ENCODE measurements around the gene PSMA8.

Gene PSMA8

DNA sequence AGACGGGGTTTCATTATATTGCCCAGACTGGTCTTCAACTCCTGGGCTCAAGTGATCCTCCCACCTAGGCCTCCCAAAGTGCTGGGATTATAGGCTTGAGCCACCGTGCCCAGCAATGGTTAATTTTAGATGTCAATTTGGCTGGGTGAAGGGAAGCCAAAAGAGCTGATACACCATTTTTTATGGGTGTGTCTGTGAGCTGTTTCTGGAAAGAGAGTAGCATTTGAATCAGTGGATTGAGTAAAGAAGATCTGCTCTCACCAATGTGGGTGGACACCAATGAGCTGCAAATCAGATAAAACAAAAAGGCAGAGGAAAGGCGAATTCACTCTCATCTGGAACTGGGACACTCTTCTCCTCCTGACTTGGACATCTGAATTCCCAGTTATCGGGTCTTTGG lies 76.5 kb downstream of the PSMA8 start:
- TF ChIP-seq, protein P1, sequence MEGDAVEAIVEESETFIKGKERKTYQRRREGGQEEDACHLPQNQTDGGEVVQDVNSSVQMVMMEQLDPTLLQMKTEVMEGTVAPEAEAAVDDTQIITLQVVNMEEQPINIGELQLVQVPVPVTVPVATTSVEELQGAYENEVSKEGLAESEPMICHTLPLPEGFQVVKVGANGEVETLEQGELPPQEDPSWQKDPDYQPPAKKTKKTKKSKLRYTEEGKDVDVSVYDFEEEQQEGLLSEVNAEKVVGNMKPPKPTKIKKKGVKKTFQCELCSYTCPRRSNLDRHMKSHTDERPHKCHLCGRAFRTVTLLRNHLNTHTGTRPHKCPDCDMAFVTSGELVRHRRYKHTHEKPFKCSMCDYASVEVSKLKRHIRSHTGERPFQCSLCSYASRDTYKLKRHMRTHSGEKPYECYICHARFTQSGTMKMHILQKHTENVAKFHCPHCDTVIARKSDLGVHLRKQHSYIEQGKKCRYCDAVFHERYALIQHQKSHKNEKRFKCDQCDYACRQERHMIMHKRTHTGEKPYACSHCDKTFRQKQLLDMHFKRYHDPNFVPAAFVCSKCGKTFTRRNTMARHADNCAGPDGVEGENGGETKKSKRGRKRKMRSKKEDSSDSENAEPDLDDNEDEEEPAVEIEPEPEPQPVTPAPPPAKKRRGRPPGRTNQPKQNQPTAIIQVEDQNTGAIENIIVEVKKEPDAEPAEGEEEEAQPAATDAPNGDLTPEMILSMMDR (IDR thresholded peaks at IDR 0.05; ENCODE audit: low read depth, low read length, missing control alignments): no peak
- DNase-seq (ENCODE audit: extremely low read depth, low read depth): no peak
- H3K4me3 ChIP-seq (replicated peaks; ENCODE audit: low read depth, low read length): no peak overlapping the region

DNA sequence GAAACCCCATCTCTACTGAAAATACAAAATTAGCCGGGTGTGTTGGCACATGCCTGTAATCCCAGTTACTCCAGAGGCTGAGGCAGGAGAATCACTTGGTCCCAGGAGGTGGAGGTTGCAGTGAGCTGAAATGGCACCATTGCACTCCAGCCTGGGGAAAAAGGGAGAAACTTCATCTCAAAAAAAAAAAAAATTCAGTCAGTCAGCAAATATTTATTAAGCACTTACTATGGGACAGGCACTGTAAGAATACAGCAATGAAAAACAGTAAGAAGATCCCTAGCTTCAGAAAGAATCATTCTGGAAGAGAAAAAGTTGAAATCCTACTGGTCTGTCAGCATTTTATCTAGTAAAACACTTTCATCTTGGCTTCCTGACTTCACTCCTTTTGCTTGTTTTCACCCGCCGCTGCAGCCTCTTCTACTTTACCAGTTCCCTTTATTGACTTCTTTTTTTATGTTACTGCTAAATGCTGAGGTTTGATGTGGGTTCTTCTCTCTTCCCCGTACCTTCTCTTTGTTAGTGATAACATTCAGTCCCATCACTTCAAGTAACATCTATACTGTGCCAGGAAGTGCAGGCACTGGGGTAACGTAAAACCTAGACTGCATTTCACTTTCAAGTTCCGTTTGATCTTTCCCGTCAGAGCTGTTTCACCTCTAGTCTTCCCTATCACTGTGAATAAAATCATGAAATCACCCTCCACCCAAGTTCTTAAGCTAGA lies 81.7 kb downstream of the PSMA8 start:
- DNase-seq (ENCODE audit: extremely low read depth, low read depth): no peak
- no peak overlapping the region for H3K4me3 ChIP-seq (replicated peaks; ENCODE audit: low read depth, low read length)
- TF ChIP-seq, protein P1 (IDR thresholded peaks at IDR 0.05; ENCODE audit: low read depth, low read length, missing control alignments): no peak

GRCh38 chr18:26225022-26225693 lies 91.5 kb downstream of the PSMA8 start:
- no peak overlapping the region for H3K4me3 ChIP-seq (replicated peaks; ENCODE audit: low read depth, low read length)
- TF ChIP-seq, protein P1 (IDR thresholded peaks at IDR 0.05; ENCODE audit: low read depth, low read length, missing control alignments): no peak
- no peak for DNase-seq (ENCODE audit: extremely low read depth, low read depth)

- DNase-seq (ENCODE audit: extremely low read depth, low read depth): no peak
- peak overlapping the region; percentile 89 for H3K4me3 ChIP-seq (replicated peaks; ENCODE audit: low read depth, low read length)
- TF ChIP-seq, protein P1 (IDR thresholded peaks at IDR 0.05; ENCODE audit: low read depth, low read length, missing control alignments): no peak
Observed at GRCh38 chr18:26225915-26226228, 92.2 kb downstream of the PSMA8 start.

GRCh38 chr18:26226229-26227050 lies 92.8 kb downstream of the PSMA8 start, which contains the start of gene TAF4B:
TSS of gene TAF4B (plus strand) at chr18:26226445. CDS start at chr18:26226934, 489 bp downstream.
- DNase-seq (ENCODE audit: extremely low read depth, low read depth): peak; percentile 87
- peak within 1 kb of the TSS; percentile 89 for H3K4me3 ChIP-seq (replicated peaks; ENCODE audit: low read depth, low read length)
- TF ChIP-seq, protein P1 (IDR thresholded peaks at IDR 0.05; ENCODE audit: low read depth, low read length, missing control alignments): no peak

DNA sequence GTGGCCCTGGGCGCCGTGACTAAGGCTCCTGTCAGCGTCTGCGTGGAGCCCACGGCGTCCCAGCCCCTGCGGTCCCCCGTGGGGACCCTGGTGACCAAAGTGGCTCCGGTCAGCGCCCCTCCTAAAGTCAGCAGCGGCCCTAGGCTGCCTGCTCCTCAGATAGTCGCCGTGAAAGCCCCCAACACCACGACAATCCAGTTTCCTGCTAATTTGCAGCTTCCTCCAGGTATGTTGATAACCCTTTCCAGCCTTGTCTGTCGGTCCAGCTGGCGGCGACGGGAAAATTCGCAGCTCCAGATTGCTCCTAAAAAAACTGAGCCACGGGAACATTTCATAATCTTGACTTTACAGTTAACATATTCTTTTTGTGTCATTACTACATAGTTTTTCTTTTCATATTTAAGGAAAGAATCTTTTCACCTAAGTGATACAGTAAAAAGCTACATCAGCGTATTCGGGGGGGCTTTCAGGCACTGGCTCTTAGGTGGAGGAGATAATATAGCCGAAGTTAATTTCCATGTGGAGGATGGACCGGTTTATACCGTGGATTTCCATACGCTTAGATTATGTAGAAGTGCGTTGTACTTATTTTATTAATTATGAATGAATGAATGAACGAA lies 93.5 kb downstream of the PSMA8 start:
- TF ChIP-seq, protein P1 (IDR thresholded peaks at IDR 0.05; ENCODE audit: low read depth, low read length, missing control alignments): no peak
- DNase-seq (ENCODE audit: extremely low read depth, low read depth): no peak
- H3K4me3 ChIP-seq (replicated peaks; ENCODE audit: low read depth, low read length): peak overlapping the region; percentile 89

All from HFF-Myc (cell line).